ENCODE measurements around the gene NOC4L.

- TF ChIP-seq ZNF274 (IDR thresholded peaks at IDR 0.05; ENCODE audit: low read depth, low read length) (no peak), YY1 (IDR thresholded peaks at IDR 0.05; ENCODE audit: insufficient read depth, insufficient read length) (no peak), SUZ12 (IDR thresholded peaks at IDR 0.05; ENCODE audit: extremely low read depth, insufficient read depth, insufficient read length) (no peak)
Observed at GRCh38 chr12:132186208-132186856, 42.1 kb downstream of the NOC4L start.

Measured in NT2/D1 (cell line).